Measurements from ENCODE around the gene SRSF1.

The SRSF1 gene

DNA sequence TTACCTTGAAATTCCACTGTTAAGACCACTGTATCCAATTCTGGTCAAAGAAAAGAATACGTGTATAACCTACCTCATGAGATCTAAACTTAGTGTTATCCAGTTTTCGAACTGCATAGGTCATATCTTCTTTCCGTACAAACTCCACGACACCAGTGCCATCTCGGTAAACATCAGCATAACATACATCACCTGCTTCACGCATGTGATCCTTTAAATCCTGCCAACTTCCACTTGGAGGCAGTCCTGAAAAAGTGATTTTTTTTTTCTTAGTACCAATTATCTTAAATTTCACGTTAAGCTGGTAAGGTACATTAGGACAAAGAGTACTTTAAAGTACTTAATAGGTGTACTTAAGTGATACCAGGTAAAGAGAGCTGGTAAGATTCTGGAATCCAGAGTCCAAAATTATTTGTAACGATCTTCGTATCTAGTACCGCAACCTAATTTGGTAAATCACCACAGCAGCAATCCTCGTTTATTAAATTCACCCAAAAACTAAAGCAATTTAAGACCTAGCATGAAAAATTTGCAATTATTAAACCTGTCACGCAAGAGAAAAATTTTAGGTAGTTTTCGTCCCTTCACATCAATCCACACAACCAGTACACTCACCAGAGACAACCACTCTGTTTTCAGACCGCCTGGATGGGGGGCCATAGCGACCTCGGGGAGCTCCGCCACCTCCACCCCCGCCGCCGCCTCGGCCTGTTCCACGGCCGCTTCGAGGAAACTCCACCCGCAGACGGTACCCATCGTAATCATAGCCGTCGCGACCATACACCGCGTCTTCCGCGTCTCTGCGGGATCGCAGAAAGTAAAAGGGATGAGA, 1.1 kb downstream of the SRSF1 start:
- Histone ChIP-seq H3K79me2 (ENCODE audit: low read length) (peaks cover 64% of the 10 kb centered on the region), H3K9ac (ENCODE audit: low read length) (peak overlapping the region; percentile 98), H3K27me3 (ENCODE audit: low read depth, low read length) (no peaks in the 10 kb centered on the region), H3K9me3 (ENCODE audit: insufficient read depth, low read length) (no peaks in the 10 kb centered on the region), H3K27ac (ENCODE audit: low read length) (peak overlapping the region; percentile 90), H3K4me2 (ENCODE audit: low read length) (peak overlapping the region; percentile 98), H2AFZ (ENCODE audit: low read depth, low read length) (no peak overlapping the region), H3K4me1 (ENCODE audit: low read length) (peaks cover 47% of the 10 kb centered on the region), H4K20me1 (ENCODE audit: insufficient read depth, low read length) (peaks cover 54% of the 10 kb centered on the region), H3K36me3 (replicated peaks; ENCODE audit: low read depth, low read length) (peaks cover 56% of the 10 kb centered on the region), H3K4me3 (ENCODE audit: low read length) (peak overlapping the region; percentile 94)
- TF ChIP-seq, protein P1, sequence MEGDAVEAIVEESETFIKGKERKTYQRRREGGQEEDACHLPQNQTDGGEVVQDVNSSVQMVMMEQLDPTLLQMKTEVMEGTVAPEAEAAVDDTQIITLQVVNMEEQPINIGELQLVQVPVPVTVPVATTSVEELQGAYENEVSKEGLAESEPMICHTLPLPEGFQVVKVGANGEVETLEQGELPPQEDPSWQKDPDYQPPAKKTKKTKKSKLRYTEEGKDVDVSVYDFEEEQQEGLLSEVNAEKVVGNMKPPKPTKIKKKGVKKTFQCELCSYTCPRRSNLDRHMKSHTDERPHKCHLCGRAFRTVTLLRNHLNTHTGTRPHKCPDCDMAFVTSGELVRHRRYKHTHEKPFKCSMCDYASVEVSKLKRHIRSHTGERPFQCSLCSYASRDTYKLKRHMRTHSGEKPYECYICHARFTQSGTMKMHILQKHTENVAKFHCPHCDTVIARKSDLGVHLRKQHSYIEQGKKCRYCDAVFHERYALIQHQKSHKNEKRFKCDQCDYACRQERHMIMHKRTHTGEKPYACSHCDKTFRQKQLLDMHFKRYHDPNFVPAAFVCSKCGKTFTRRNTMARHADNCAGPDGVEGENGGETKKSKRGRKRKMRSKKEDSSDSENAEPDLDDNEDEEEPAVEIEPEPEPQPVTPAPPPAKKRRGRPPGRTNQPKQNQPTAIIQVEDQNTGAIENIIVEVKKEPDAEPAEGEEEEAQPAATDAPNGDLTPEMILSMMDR (IDR thresholded peaks at IDR 0.05; ENCODE audit: low read depth, low read length) = no peak
- TF ChIP-seq EZH2phosphoT487 (IDR thresholded peaks at IDR 0.05; ENCODE audit: low read depth) = no peak

DNA sequence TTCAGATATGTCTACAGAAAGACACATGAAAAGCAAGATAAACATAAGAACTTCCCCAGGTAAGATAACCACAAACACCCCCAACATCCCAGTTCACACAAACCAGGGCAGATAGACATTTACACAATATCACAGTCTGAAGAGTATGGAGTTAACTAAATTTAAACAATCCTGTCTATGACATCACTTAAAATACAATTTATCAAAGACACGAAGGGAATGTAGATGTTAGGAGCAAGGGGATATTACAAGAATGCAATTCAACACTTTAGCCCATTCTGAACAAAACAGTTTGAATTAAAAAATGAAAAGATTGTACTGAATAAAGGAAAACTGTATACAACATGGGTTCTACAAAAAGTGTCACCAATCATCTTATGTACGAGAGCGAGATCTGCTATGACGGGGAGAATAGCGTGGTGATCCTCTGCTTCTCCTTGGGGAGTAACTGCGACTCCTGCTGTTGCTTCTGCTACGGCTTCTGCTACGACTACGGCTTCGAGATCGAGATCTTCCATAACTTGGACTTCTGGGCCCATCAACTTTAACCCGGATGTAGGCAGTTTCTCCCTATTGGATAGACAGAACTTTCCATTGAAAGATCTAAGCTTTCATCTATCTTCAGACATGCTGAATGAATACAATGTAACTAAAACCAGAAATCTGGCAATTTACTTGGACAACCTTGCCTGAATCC, 1.9 kb downstream of the SRSF1 start:
- Histone ChIP-seq H3K9me3 (ENCODE audit: insufficient read depth, low read length) (no peaks in the 10 kb centered on the region), H3K4me1 (ENCODE audit: low read length) (peaks cover 47% of the 10 kb centered on the region), H3K27ac (ENCODE audit: low read length) (no peak overlapping the region), H2AFZ (ENCODE audit: low read depth, low read length) (no peak overlapping the region), H3K27me3 (ENCODE audit: low read depth, low read length) (no peaks in the 10 kb centered on the region), H3K79me2 (ENCODE audit: low read length) (peaks cover 64% of the 10 kb centered on the region), H3K4me3 (ENCODE audit: low read length) (peak overlapping the region; percentile 94), H3K36me3 (replicated peaks; ENCODE audit: low read depth, low read length) (peaks cover 63% of the 10 kb centered on the region), H3K4me2 (ENCODE audit: low read length) (peak overlapping the region; percentile 98), H3K9ac (ENCODE audit: low read length) (peak overlapping the region; percentile 98), H4K20me1 (ENCODE audit: insufficient read depth, low read length) (peaks cover 60% of the 10 kb centered on the region)
- TF ChIP-seq EZH2phosphoT487 (IDR thresholded peaks at IDR 0.05; ENCODE audit: low read depth) = no peak
- TF ChIP-seq, protein P1 (IDR thresholded peaks at IDR 0.05; ENCODE audit: low read depth, low read length) = no peak

DNA sequence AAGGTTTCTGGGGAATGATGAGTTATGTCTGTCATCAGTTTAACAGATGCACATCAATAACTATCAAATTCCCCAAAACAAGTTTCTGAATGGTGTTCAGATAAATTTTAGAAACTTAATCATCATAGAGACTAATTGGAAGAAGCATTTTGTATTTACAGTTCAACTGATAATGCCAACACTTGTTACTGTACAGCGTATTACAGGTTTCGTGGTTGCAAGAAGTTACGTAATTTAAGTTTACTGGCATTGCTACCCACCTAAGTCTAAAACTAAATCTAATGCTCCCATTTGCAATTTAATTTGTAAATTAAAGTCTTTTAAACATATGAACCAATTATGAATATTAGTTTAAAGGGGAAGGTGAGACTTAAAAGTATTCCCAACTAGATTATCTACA, 3.0 kb downstream of the SRSF1 start:
- no peaks in the 10 kb centered on the region for H3K9me3 ChIP-seq (ENCODE audit: insufficient read depth, low read length)
- peak overlapping the region; percentile 98 for H3K4me2 ChIP-seq (ENCODE audit: low read length)
- no peak overlapping the region for H3K27ac ChIP-seq (ENCODE audit: low read length)
- H3K9ac ChIP-seq (ENCODE audit: low read length) = no peak overlapping the region
- TF ChIP-seq, protein P1 (IDR thresholded peaks at IDR 0.05; ENCODE audit: low read depth, low read length) = no peak
- TF ChIP-seq EZH2phosphoT487 (IDR thresholded peaks at IDR 0.05; ENCODE audit: low read depth) = no peak
- no peak overlapping the region for H2AFZ ChIP-seq (ENCODE audit: low read depth, low read length)
- H3K79me2 ChIP-seq (ENCODE audit: low read length) = peaks cover 67% of the 10 kb centered on the region
- H3K4me3 ChIP-seq (ENCODE audit: low read length) = no peak overlapping the region
- peaks cover 70% of the 10 kb centered on the region for H4K20me1 ChIP-seq (ENCODE audit: insufficient read depth, low read length)
- no peaks in the 10 kb centered on the region for H3K27me3 ChIP-seq (ENCODE audit: low read depth, low read length)
- peaks cover 51% of the 10 kb centered on the region for H3K4me1 ChIP-seq (ENCODE audit: low read length)
- H3K36me3 ChIP-seq (replicated peaks; ENCODE audit: low read depth, low read length) = peaks cover 72% of the 10 kb centered on the region

DNA sequence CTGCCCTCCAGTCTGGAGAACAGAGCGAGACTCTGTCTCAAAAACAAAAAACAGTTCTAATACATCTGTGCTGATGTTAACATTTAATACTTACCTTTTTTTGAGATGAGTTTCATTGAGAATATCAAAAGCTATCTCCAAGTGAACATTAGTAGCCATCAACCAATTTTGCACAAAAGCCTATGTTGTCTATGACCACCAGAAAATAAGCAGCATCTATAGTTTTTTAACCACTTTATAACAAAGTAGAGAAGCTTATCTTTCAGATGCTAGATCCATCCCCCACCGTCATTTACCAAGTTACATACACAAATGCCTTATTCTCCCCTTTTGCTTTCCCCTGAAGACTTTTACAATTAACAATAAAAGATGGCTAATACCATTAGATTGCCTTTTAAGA, 4.1 kb downstream of the SRSF1 start:
- peaks cover 78% of the 10 kb centered on the region for H4K20me1 ChIP-seq (ENCODE audit: insufficient read depth, low read length)

More for the DNA sequence above, 4.1 kb downstream of the SRSF1 start:
- TF ChIP-seq, protein P1 (IDR thresholded peaks at IDR 0.05; ENCODE audit: low read depth, low read length) = no peak
- TF ChIP-seq EZH2phosphoT487 (IDR thresholded peaks at IDR 0.05; ENCODE audit: low read depth) = no peak
- Histone ChIP-seq H3K79me2 (ENCODE audit: low read length) (peaks cover 64% of the 10 kb centered on the region), H3K36me3 (replicated peaks; ENCODE audit: low read depth, low read length) (peaks cover 82% of the 10 kb centered on the region), H3K4me3 (ENCODE audit: low read length) (no peak overlapping the region), H3K27ac (ENCODE audit: low read length) (no peak overlapping the region), H3K9me3 (ENCODE audit: insufficient read depth, low read length) (no peaks in the 10 kb centered on the region), H3K27me3 (ENCODE audit: low read depth, low read length) (no peaks in the 10 kb centered on the region), H3K9ac (ENCODE audit: low read length) (no peak overlapping the region), H2AFZ (ENCODE audit: low read depth, low read length) (no peak overlapping the region), H3K4me2 (ENCODE audit: low read length) (peak overlapping the region; percentile 98; the same call in 1 of the 2 replicates), H3K4me1 (ENCODE audit: low read length) (peaks cover 50% of the 10 kb centered on the region)
